GM12878 (cell line): Measurements from ENCODE around the gene GALNT16. TPM values are rescaled to one million over a fixed set of nuclear protein-coding genes. Genes with fewer than 3 reads are reported as not detected.
A peak's percentile ranks its signal among the peaks of the same experiment; 100 is the strongest.

Experiments used
- ATAC-seq: fragments of 200-7000 bp; cut with Tn5 transposase; 3 replicates; pipeline ENCODE4 v1.9.1; 2020; ENCODE audit warnings: mild to moderate bottlenecking, moderate library complexity
- BruUV-seq: library from RNA; stranded (reverse); fragments of 400-500 nt; replicated peaks from 2 replicates; lab custom pipeline; 2021; lab: Mats Ljungman, UMichigan
- CTCF ChIA-PET: fragments of 300-600 bp; sonication (Branson Sonifier 250); formaldehyde crosslinking; extraction: SDS; loops from one replicate; lab custom pipeline; 2021; ENCODE audit warnings: inconsistent platforms; lab: Yijun Ruan, JAX
- POLR2A ChIA-PET: fragments of 350-600 bp; formaldehyde crosslinking; extraction: SDS; loops from one replicate; lab custom pipeline; 2021; ENCODE audit warnings: inconsistent platforms; lab: Charles Lee
- RAD21 ChIA-PET: fragments of 300-600 bp; sonication (Branson Sonifier 250); formaldehyde crosslinking; loops from one replicate; lab custom pipeline; 2023; ENCODE audit warnings: antibody characterized with exemption; ENCODE audit not compliant: unreplicated experiment; lab: Charles Lee
- SMC1A ChIA-PET: fragments of 300-600 bp; sonication (Branson Sonifier 250); formaldehyde crosslinking; loops from one replicate; lab custom pipeline; 2023; ENCODE audit not compliant: unreplicated experiment, uncharacterized antibody; lab: Charles Lee
- DNase-seq: peaks from one replicate; pipeline ENCODE4 v3.0.0-alpha.2; 2011; ENCODE audit warnings: low read depth, low spot score
- FAIRE-seq: peaks from 3 replicates; lab custom pipeline; 2011; peaks lifted over from hg19 to GRCh38; lab: Jason Lieb, UNC
- H2AFZ ChIP-seq: 2 replicates; pipeline ENCODE4 v1.6.0; 2011; ENCODE audit warnings: low read depth, low read length, control low read depth; ENCODE audit not compliant: control insufficient read depth
- H3K27ac ChIP-seq: 2 replicates; pipeline ENCODE4 v1.5.1; 2011; ENCODE audit warnings: control low read depth; ENCODE audit not compliant: control insufficient read depth, insufficient read depth
- H3K27me3 ChIP-seq, 2 experiments: replicated peaks in 1 of 2; 2 replicates each; pipeline versions ENCODE4 v1.6.0 to v1.6.1; 2011; ENCODE audit warnings: low read length in 1 of 2; ENCODE audit not compliant: control insufficient read depth in 2 of 2, insufficient read depth in 2 of 2
- H3K36me3 ChIP-seq, 2 experiments: 2 replicates each; pipeline ENCODE4 v1.5.1; 2011; ENCODE audit warnings: low read length in 1 of 2; ENCODE audit not compliant: control insufficient read depth in 2 of 2, insufficient read depth in 2 of 2
- H3K4me1 ChIP-seq: 2 replicates; pipeline ENCODE4 v1.6.1; 2011; ENCODE audit warnings: mild to moderate bottlenecking, low read length, moderate library complexity, mixed read lengths; ENCODE audit not compliant: control insufficient read depth, insufficient read depth
- H3K4me2 ChIP-seq: 2 replicates; pipeline ENCODE4 v1.6.0; 2011; ENCODE audit warnings: control low read depth; ENCODE audit not compliant: control insufficient read depth, insufficient read depth
- H3K4me3 ChIP-seq: fragments of 200-600 bp; sonication (generic); 2 replicates; pipeline ENCODE4 v1.5.1; 2016
- H3K79me2 ChIP-seq: 2 replicates; pipeline ENCODE4 v1.6.0; 2011; ENCODE audit warnings: low read length; ENCODE audit not compliant: control insufficient read depth, insufficient read depth
- H3K9ac ChIP-seq: 2 replicates; pipeline ENCODE4 v1.8.0; 2011; ENCODE audit warnings: low read length, control low read depth, mixed read lengths; ENCODE audit not compliant: control insufficient read depth, insufficient read depth
- H3K9me3 ChIP-seq: replicated peaks from 3 replicates; pipeline ENCODE4 v1.5.1; 2011; ENCODE audit warnings: mild to moderate bottlenecking, low read length; ENCODE audit not compliant: control insufficient read depth, insufficient read depth
- H4K20me1 ChIP-seq: 2 replicates; pipeline ENCODE4 v1.6.0; 2011; ENCODE audit not compliant: control insufficient read depth, insufficient read depth
- CBFB ChIP-seq: IDR thresholded peaks from 2 replicates; pipeline ENCODE4 v1.6.1; 2016; ENCODE audit warnings: antibody characterized with exemption, low read depth
- CTCF ChIP-seq, 3 experiments: IDR thresholded peaks in 2 of 3; conservative IDR thresholded peaks in 1 of 3; 2 replicates each; pipeline ENCODE4 v1.5.1; 2011; ENCODE audit warnings: low read depth in 3 of 3, low read length in 3 of 3, mild to moderate bottlenecking in 3 of 3, control low read depth in 2 of 3, moderate library complexity in 2 of 3, inconsistent platforms in 1 of 3, mixed read lengths in 1 of 3; ENCODE audit not compliant: control insufficient read depth in 2 of 3, insufficient read depth in 1 of 3; ENCODE audit errors: extremely low read depth in 1 of 3
- E4F1 ChIP-seq: fragments of 450-650 bp; IDR thresholded peaks from 2 replicates; pipeline ENCODE4 v1.6.1; 2018; ENCODE audit warnings: borderline replicate concordance, mild to moderate bottlenecking; ENCODE audit not compliant: partially characterized antibody
- HSF1 ChIP-seq: fragments of 150-350 bp; IDR thresholded peaks from 2 replicates; pipeline ENCODE4 v1.6.1; 2014; ENCODE audit warnings: mild to moderate bottlenecking, low read depth, low read length
- RAD21 ChIP-seq: IDR thresholded peaks from 2 replicates; pipeline ENCODE4 v1.6.1; 2011; ENCODE audit warnings: mild to moderate bottlenecking, low read depth, low read length, moderate library complexity; ENCODE audit not compliant: insufficient read depth
- RUNX3 ChIP-seq: IDR thresholded peaks from 2 replicates; pipeline ENCODE4 v1.6.1; 2012; ENCODE audit warnings: low read length, inconsistent platforms
- SMC3 ChIP-seq: IDR thresholded peaks from 2 replicates; pipeline ENCODE4 v1.6.1; 2011; ENCODE audit warnings: low read length, improper control_type of control experiment, borderline replicate concordance
- WGBS: methylation state at CpG from one replicate; pipeline ENCODE4 v1.1.6; 2016; ENCODE audit warnings: low lambda C conversion rate; ENCODE audit not compliant: insufficient replicate concordance, insufficient coverage; ENCODE audit errors: missing lambda C conversion rate; 5-methylcytosine and 5-hydroxymethylcytosine counted together
- in situ Hi-C: fragments of 300-500 bp; cut with MboI; formaldehyde crosslinking; loops from 9 replicates; pipeline ENCODE4 v1.14.3; 2018; ENCODE audit warnings: mixed read lengths
- intact Hi-C: fragments of 100-400 bp; cut with micrococcal nuclease; formaldehyde crosslinking; loops from one replicate; pipeline ENCODE4 v1.14.2; 2022; ENCODE audit not compliant: unreplicated experiment
- polyA plus RNA-seq, 11 experiments: library from polyadenylated mRNA; depleted of rRNA in 4 of 11; unstranded in 6 of 11; stranded (reverse) in 5 of 11; fragments of >200 nt; fragmentation: Nextera tagmentation in 4 of 11; fragmentation: Illumina TruSeq in 1 of 11; extraction: Ambion mirVana in 4 of 11; extraction: Trizol in 1 of 11; gene quantifications; 1 replicate in 1 of 11; 2 replicates in 10 of 11; pipeline versions ENCODE4 v1.2.1 to v1.2.3, GENCODE V29; 2011 to 2016; ENCODE audit warnings: inconsistent platforms in 2 of 11, missing spikeins in 2 of 11, low read depth in 1 of 11
- total RNA-seq, 4 experiments: library from RNA; depleted of rRNA in 3 of 4; stranded (reverse); fragments of >200 nt in 3 of 4; fragmentation: Illumina TruSeq in 1 of 4; extraction: Trizol in 1 of 4; gene quantifications; 2 replicates each; pipeline versions ENCODE4 v1.2.1 to v1.2.3, GENCODE V29; 2013 to 2021

The GALNT16 gene
- total and polyA plus RNA-seq, 10 of the 15 experiments (the other 5 are each of a cell fraction or from before 2014, with no cell fraction given): under 0.01 to 0.08 (median 0.03) TPM; not detected in 3

GRCh38 chr14:69242311-69243224 lies 17.4 kb upstream of the GALNT16 start:
- peak; percentile 13 for DNase-seq
- H3K27me3 ChIP-seq: no peaks in the 10 kb centered on the region
- no peak overlapping the region for H3K4me3 ChIP-seq
- ChIA-PET SMC1A (interaction anchor here (0.5 to 3.2 kb wide), 43 partner anchors 10 to 485 kb away, joined by 3 to 62 read pairs (median 3); partner anchors contain the start of genes CCDC177, ERH and SLC39A9), POLR2A (interaction anchor here (1.1 kb wide), 1 partner anchor 10 kb away, joined by 3 read pairs; no protein-coding TSS in a partner anchor), CTCF (interaction anchor here (0.6 to 6.5 kb wide), 53 partner anchors 9 to 380 kb away, joined by 3 to 126 read pairs (median 5); partner anchors contain the start of genes ERH and SLC39A9), RAD21 (interaction anchor here (0.6 to 3.8 kb wide), 15 partner anchors 10 to 440 kb away, joined by 3 to 55 read pairs (median 5); partner anchors contain the start of genes CCDC177, ERH, EXD2 and SLC39A9)
- FAIRE-seq: peak; percentile 72
- no peaks in the 10 kb centered on the region for H3K4me1 ChIP-seq
- no peaks in the 10 kb centered on the region for H3K9me3 ChIP-seq
- H3K27ac ChIP-seq: no peak overlapping the region
- H3K79me2 ChIP-seq: no peaks in the 10 kb centered on the region
- peaks cover under 1 to 9% of the 10 kb centered on the region in 2 experiments for H3K36me3 ChIP-seq
- WGBS: 73% methylated on average over 10 of the region's 10 CpGs
- ATAC-seq: peak; percentile 89
- H3K4me2 ChIP-seq: no peak overlapping the region
- no peaks in the 10 kb centered on the region for H4K20me1 ChIP-seq
- H2AFZ ChIP-seq: no peak overlapping the region
- in situ Hi-C loops: loop anchor here (25.0 kb wide), 1 partner anchor 495 kb away; no protein-coding TSS in a partner anchor
- intact Hi-C loops: loop anchor here (1.0 to 5.0 kb wide), 4 partner anchors 113 to 332 kb away; partner anchors contain the start of gene CCDC177
- TF ChIP-seq E4F1 (no peak), RAD21 (peak; percentile 69), CBFB (0 out of 2 replicates have a peak, but pooled peaks have one; percentile 46), RUNX3 (peak; percentile 75), CTCF (IDR thresholded peaks at IDR 0.05 in 2 of 3, conservative IDR thresholded peaks at IDR 0.05 in 1 of 3; ENCODE audit: control insufficient read depth in 2 of 3, extremely low read depth in 1 of 3, insufficient read depth in 1 of 3, low read depth in 3 of 3, low read length in 3 of 3) (peak; percentile 62 to 77 (median 69)), SMC3 (peak; percentile 78; the same call in 1 of the 2 replicates), HSF1 (no peak)
- H3K9ac ChIP-seq: no peak overlapping the region
- BruUV-seq: no TSS peak
